Measurements from ENCODE around the gene UCHL3. TPM values are rescaled to one million over a fixed set of nuclear protein-coding genes. Genes with fewer than 3 reads are reported as not detected.

Gene UCHL3
- total RNA-seq, 1 donor from 2014 or later = 8.4 TPM

Other genes starting within 250 kb of the UCHL3 start
- gene TBC1D4, start 67.6 kb upstream of the UCHL3 start, total RNA-seq = 19.8 TPM
- gene COMMD6, start 11.9 kb upstream of the UCHL3 start, total RNA-seq = 28.2 TPM
- gene LMO7, start 86.5 kb downstream of the UCHL3 start, total RNA-seq = 176 TPM

Measured in skeletal muscle tissue (tissue), 1 donor.